ENCODE results near the gene APOBEC3F. TPM values are rescaled to one million over a fixed set of nuclear protein-coding genes. Genes with fewer than 3 reads are reported as not detected.
A peak's percentile ranks its signal among the peaks of the same experiment; 100 is the strongest.
"Not testable (repeated sequence)": the region's sequence is repeated elsewhere in the genome, so short reads cannot be mapped to it uniquely, and the experiment has no call there.

The APOBEC3F gene
- total RNA-seq, 2 experiments from 2014 or later, result 41.4 to 45.1 TPM

DNA sequence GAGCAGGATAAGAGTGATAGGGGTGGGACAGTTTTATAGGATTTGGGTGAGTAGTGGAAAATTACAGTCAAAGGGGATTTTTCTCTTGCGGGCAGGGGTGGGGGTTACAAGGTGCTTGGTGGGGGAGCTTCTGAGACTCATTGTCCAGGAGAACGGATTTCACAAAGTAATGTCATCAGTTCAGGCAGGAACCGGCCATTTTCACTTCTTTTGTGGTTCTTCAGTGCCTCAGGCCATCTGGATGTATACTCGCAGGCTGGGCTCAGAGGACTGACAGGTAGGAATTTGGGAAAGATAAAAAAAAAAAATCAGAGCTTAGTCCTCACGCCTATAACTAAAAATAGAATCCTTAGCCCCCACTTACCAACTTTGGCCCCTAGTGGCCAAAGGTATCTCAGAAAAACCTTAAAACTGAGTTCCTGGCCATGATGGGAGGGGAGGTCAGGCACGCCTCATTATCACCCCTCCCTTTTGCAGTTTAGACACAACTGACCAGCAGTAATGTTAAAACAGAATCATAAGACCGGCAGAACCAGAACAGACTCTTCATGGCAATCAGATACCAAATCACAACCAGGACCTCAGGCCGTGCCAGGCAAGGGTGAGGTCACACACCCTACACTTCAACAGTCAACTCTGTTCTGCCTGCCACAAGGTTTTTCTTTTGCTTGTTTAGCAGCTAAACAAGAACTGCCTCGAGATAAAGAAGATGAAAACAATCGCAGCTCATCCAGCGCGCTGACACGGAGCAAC, 27.5 kb downstream of the APOBEC3F start:
- H3K36me3 Mint-ChIP-seq, result no peaks in the 10 kb centered on the region
- no peak overlapping the region for H3K4me3 Mint-ChIP-seq
- peaks cover 2% of the 10 kb centered on the region for H3K27me3 Mint-ChIP-seq
- H3K9me3 Mint-ChIP-seq, result no peaks in the 10 kb centered on the region
- ATAC-seq (ENCODE audit: low read depth) (no peak), DNase-seq (no peak)
- H3K27ac Mint-ChIP-seq, result no peak overlapping the region
- POLR2A ChIA-PET, result interaction anchor here (1.4 kb wide), 1 partner anchor 26 kb away, joined by 5 read pairs; no protein-coding TSS in a partner anchor
- H3K4me1 Mint-ChIP-seq, result peaks cover 7% of the 10 kb centered on the region

DNA sequence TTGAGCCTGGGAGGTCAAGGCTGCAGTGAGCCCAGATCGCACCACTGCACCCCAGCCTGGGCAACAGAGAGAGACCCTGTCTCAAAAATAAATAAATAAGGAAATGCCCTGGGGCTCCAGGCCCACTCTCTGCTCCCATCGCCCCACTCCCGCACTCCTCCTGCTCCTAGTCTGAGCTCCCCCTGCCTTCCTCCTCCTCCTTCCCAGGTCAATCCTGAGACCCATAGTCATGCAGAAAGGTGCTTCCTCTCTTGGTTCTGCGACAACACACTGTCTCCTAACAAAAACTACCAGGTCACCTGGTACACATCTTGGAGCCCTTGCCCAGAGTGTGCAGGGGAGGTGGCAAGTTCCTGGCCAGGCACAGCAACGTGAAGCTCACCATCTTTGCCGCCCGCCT, 29.5 kb downstream of the APOBEC3F start:
- POLR2A ChIA-PET, result no interaction called here
- Mint-ChIP-seq H3K9me3 (no peaks in the 10 kb centered on the region), H3K4me1 (peaks cover 11% of the 10 kb centered on the region), H3K36me3 (no peaks in the 10 kb centered on the region), H3K4me3 (no peak overlapping the region), H3K27me3 (peaks cover 2% of the 10 kb centered on the region), H3K27ac (no peak overlapping the region)
- no peak for DNase-seq
- ATAC-seq (ENCODE audit: low read depth), result no peak

DNA sequence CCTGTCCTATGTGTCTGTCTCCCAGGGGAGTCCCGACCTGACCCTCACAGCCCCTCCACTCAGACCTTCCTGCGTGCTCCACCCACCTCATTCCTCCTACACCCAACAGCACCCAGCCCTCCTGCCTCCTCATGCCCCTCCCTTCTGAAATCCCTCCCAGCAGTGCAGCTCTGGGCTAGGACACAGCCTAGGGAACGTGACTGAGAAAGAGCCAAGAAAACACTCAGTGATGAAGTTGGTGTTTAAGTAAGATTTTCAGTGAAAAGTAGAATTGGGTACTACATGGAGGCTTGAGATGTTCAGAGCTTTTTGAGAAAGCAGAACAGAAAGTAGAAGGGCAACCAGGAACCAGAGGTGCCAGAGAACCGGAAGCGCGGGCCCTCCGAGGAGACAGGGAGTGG, 31.9 kb downstream of the APOBEC3F start:
- H3K4me3 Mint-ChIP-seq; ATAC-seq (ENCODE audit: low read depth); H3K9me3 Mint-ChIP-seq; H3K36me3 Mint-ChIP-seq; H3K27ac Mint-ChIP-seq; DNase-seq; H3K27me3 Mint-ChIP-seq; POLR2A ChIA-PET: not testable (repeated sequence)
- peaks cover 15% of the 10 kb centered on the region for H3K4me1 Mint-ChIP-seq

DNA sequence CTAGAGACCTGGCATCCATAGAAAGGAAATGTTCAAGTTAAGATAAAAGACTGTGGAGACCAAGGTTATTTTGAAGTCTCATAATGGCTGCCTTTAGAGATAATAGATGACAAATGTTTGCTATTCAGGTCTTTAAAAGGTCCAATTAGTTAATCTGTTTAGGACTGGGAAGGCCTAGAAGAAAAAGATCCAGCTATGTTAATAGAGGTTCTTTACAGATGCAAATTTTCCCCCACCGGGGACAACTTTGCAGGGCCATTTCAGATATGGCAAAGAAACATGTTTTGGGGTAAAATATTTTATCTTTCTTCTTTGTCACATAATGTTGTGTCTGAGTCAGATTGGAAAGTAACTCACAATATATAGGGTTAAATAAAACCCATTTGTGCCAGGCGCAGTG, 33.3 kb downstream of the APOBEC3F start:
- H3K9me3 Mint-ChIP-seq, result no peaks in the 10 kb centered on the region
- peaks cover 2% of the 10 kb centered on the region for H3K27me3 Mint-ChIP-seq
- ATAC-seq (ENCODE audit: low read depth) (no peak), DNase-seq (no peak)
- H3K27ac Mint-ChIP-seq, result peak overlapping the region; percentile 28
- peaks cover 11% of the 10 kb centered on the region for H3K36me3 Mint-ChIP-seq
- H3K4me1 Mint-ChIP-seq, result peaks cover 16% of the 10 kb centered on the region
- POLR2A ChIA-PET, result no interaction called here
- H3K4me3 Mint-ChIP-seq, result no peak overlapping the region

- not testable (repeated sequence) for H3K27me3 Mint-ChIP-seq; DNase-seq; H3K9me3 Mint-ChIP-seq; ATAC-seq (ENCODE audit: low read depth)
- H3K36me3 Mint-ChIP-seq, result peaks cover 22% of the 10 kb centered on the region
- peaks cover 30% of the 10 kb centered on the region for H3K4me1 Mint-ChIP-seq
- POLR2A ChIA-PET, result interaction anchor here (1.6 to 2.5 kb wide), 3 partner anchors 13 to 35 kb away, joined by 3 to 14 read pairs (median 11); no protein-coding TSS in a partner anchor
- H3K4me3 Mint-ChIP-seq, result peak overlapping the region; percentile 82
- H3K27ac Mint-ChIP-seq, result peak overlapping the region; percentile 83
Observed at GRCh38 chr22:39076155-39077025, 35.7 kb downstream of the APOBEC3F start.

GRCh38 chr22:39077026-39077840, 36.6 kb downstream of the APOBEC3F start, which contains the start of gene APOBEC3G:
TSS of gene APOBEC3G (plus strand) at chr22:39077275. CDS start at chr22:39077362, 87 bp downstream.
- DNase-seq (peak; percentile 68), ATAC-seq (ENCODE audit: low read depth) (peak; percentile 99)
- Mint-ChIP-seq H3K36me3 (peaks cover 29% of the 10 kb centered on the region), H3K4me3 (peak within 1 kb of the TSS; percentile 96), H3K4me1 (peaks cover 38% of the 10 kb centered on the region), H3K27ac (peak within 1 kb of the TSS; percentile 94)
- POLR2A ChIA-PET, result interaction anchor here (1.0 to 2.5 kb wide), 4 partner anchors 13 to 57 kb away, joined by 3 to 14 read pairs (median 7); no protein-coding TSS in a partner anchor
- not testable (repeated sequence) for H3K9me3 Mint-ChIP-seq, H3K27me3 Mint-ChIP-seq

- Mint-ChIP-seq H3K36me3 (peaks cover 31% of the 10 kb centered on the region), H3K27ac (peak overlapping the region; percentile 94), H3K4me3 (peak overlapping the region; percentile 96), H3K4me1 (peaks cover 40% of the 10 kb centered on the region)
- H3K27me3 Mint-ChIP-seq; ATAC-seq (ENCODE audit: low read depth); H3K9me3 Mint-ChIP-seq; DNase-seq: not testable (repeated sequence)
- POLR2A ChIA-PET, result interaction anchor here (1.0 to 2.5 kb wide), 3 partner anchors 12 to 58 kb away, joined by 3 to 14 read pairs (median 11); no protein-coding TSS in a partner anchor
Observed at GRCh38 chr22:39077912-39078311, 37.2 kb downstream of the APOBEC3F start.

DNA sequence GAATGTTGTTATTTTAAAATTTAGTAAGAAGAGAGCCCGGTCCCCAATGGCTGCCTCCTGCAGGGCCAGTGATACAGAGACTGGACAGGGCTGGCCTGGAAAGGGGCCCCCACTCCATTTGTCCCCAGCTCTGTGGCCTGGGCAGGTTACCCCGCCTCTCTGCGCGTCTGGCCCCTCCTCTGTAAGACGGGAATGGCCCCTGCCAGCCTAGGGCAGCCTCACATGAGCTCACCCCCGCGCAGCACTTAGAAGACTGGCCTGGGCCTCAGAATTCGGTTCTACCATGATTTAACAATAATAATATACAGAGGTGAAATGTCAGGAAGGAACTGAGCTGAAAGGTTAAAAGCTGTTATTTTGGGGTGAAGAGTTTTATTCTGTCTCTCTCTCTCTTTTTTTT, 37.7 kb downstream of the APOBEC3F start:
- Mint-ChIP-seq H3K4me1 (peaks cover 43% of the 10 kb centered on the region), H3K4me3 (peak overlapping the region; percentile 96), H3K36me3 (peaks cover 34% of the 10 kb centered on the region), H3K27ac (peak overlapping the region; percentile 94), H3K9me3 (no peaks in the 10 kb centered on the region), H3K27me3 (no peaks in the 10 kb centered on the region)
- DNase-seq (no peak), ATAC-seq (ENCODE audit: low read depth) (no peak)
- POLR2A ChIA-PET, result interaction anchor here (0.6 to 2.5 kb wide), 4 partner anchors 11 to 58 kb away, joined by 3 to 14 read pairs (median 7); no protein-coding TSS in a partner anchor

DNA sequence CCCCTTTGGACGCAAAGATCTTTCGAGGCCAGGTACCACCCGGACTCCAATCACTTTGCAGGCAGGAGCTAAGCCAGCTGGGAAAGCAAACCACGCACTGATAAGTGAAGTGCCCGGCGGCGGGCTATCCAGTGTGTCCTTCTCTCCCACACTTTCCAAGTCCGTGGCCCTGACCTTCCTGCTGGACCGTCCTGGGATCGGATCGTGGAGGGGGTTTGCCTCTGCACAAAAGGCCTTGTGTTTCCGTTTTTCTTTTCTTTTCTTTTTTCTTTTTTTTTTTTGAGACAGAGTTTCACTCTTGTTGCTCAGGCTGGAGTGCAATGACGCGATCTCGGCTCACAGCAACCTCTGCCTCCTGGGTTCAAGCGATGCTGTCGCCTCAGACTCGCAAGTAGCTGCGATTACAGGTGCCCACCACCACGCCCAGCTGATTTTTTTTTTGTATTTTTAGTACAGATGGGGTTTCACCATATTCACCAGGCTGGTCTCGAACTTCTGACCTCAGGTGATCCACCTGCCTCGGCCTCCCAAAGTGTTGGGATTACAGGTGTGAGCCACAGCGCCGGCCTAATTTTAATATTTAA, 38.5 kb downstream of the APOBEC3F start:
- not testable (repeated sequence) for H3K27me3 Mint-ChIP-seq; H3K9me3 Mint-ChIP-seq; DNase-seq; ATAC-seq (ENCODE audit: low read depth)
- POLR2A ChIA-PET, result interaction anchor here (0.6 to 2.5 kb wide), 2 partner anchors 11 to 43 kb away, joined by 3 to 14 read pairs; no protein-coding TSS in a partner anchor
- Mint-ChIP-seq H3K4me3 (peak overlapping the region; percentile 96), H3K27ac (peak overlapping the region; percentile 67), H3K36me3 (peaks cover 34% of the 10 kb centered on the region), H3K4me1 (peaks cover 39% of the 10 kb centered on the region)

- DNase-seq (no peak), ATAC-seq (ENCODE audit: low read depth) (no peak)
- peaks cover 38% of the 10 kb centered on the region for H3K36me3 Mint-ChIP-seq
- H3K27me3 Mint-ChIP-seq, result no peaks in the 10 kb centered on the region
- H3K27ac Mint-ChIP-seq, result peak overlapping the region; percentile 67
- H3K9me3 Mint-ChIP-seq, result no peaks in the 10 kb centered on the region
- POLR2A ChIA-PET, result interaction anchor here (1.0 kb wide), 1 partner anchor 10 kb away, joined by 3 read pairs; no protein-coding TSS in a partner anchor
- H3K4me3 Mint-ChIP-seq, result peak overlapping the region; percentile 54
- H3K4me1 Mint-ChIP-seq, result peaks cover 41% of the 10 kb centered on the region
Observed at GRCh38 chr22:39080052-39080762, 39.5 kb downstream of the APOBEC3F start.

GRCh38 chr22:39081016-39081415, 40.4 kb downstream of the APOBEC3F start:
- ATAC-seq (ENCODE audit: low read depth) (no peak), DNase-seq (no peak)
- Mint-ChIP-seq H3K4me1 (peaks cover 42% of the 10 kb centered on the region), H3K27ac (peak overlapping the region; percentile 67), H3K36me3 (peaks cover 44% of the 10 kb centered on the region), H3K27me3 (no peaks in the 10 kb centered on the region), H3K4me3 (peak overlapping the region; percentile 54), H3K9me3 (no peaks in the 10 kb centered on the region)
- POLR2A ChIA-PET, result interaction anchor here (1.0 kb wide), 1 partner anchor 9 kb away, joined by 3 read pairs; no protein-coding TSS in a partner anchor

DNA sequence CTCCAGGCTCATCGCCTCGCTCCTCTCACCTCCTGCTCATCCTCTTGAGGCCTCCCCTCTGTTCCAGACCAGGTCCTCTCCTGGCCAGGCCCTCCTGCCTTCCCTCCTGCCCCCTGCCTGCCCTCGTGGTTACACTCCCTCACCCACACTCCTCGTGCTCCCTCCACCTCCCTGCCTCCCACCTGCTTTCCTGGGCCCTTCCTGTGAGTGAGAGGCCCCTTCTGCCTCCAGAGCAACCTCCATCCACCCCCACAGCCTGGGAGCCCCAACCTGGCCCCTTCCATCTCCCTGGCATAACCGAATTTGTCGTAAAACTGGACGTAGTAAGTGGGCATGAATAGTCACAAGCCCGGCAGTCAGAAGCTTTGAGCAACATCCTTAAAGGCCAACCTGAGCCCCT, 40.9 kb downstream of the APOBEC3F start:
- Mint-ChIP-seq H3K27ac (peak overlapping the region; percentile 65), H3K36me3 (peaks cover 49% of the 10 kb centered on the region), H3K4me3 (peak overlapping the region; percentile 54), H3K27me3 (no peaks in the 10 kb centered on the region), H3K9me3 (no peaks in the 10 kb centered on the region), H3K4me1 (peaks cover 43% of the 10 kb centered on the region)
- ATAC-seq (ENCODE audit: low read depth) (no peak), DNase-seq (no peak)
- POLR2A ChIA-PET, result no interaction called here

Data from activated naive CD8-positive, alpha-beta T cell treated with anti-CD3 and anti-CD28 coated beads, Interleukin-2, amount 10 ng/mL, durations not matched to agents 7 days and 5 days (primary cell).